CD14-positive monocyte (primary cell): ENCODE data around the gene MORC3. TPM values are rescaled to one million over a fixed set of nuclear protein-coding genes. Genes with fewer than 3 reads are reported as not detected.

Source experiments
- DNase-seq, 3 donors: peaks; one replicate each; pipeline ENCODE4 v3.0.0-alpha.2; 2011 to 2022
- H2AFZ ChIP-seq: 2 replicates; pipeline ENCODE4 v1.6.0; 2012; ENCODE audit warnings: mild to moderate bottlenecking, low read depth, low read length, inconsistent platforms; ENCODE audit not compliant: insufficient read depth, poor library complexity, severe bottlenecking
- H3K27ac ChIP-seq, 2 donors: 1 replicate in 1 of 2; 2 replicates in 1 of 2; pipeline ENCODE4 v1.5.1; 2012 to 2013; ENCODE audit warnings: low read length in 2 of 2, control low read depth in 1 of 2, inconsistent platforms in 1 of 2, low read depth in 1 of 2, mild to moderate bottlenecking in 1 of 2
- H3K27me3 ChIP-seq, 2 donors: one replicate each; pipeline versions ENCODE4 v1.6.0 to v1.6.1; 2011 to 2013; ENCODE audit warnings: low read length in 2 of 2; ENCODE audit not compliant: control insufficient read depth in 2 of 2, insufficient read depth in 2 of 2
- H3K36me3 ChIP-seq, 2 donors: replicated peaks in 1 of 2; 1 replicate in 1 of 2; 2 replicates in 1 of 2; pipeline versions ENCODE4 v1.5.1 to v1.6.1; 2012 to 2013; ENCODE audit warnings: low read length in 2 of 2, control low read depth in 1 of 2, inconsistent platforms in 1 of 2, mild to moderate bottlenecking in 1 of 2; ENCODE audit not compliant: insufficient read depth in 2 of 2, control insufficient read depth in 1 of 2
- H3K4me1 ChIP-seq, 2 donors: 1 replicate in 1 of 2; 2 replicates in 1 of 2; pipeline versions ENCODE4 v1.5.1 to v1.6.1; 2012 to 2013; ENCODE audit warnings: low read length in 2 of 2, control low read depth in 1 of 2, inconsistent platforms in 1 of 2, mild to moderate bottlenecking in 1 of 2, moderate library complexity in 1 of 2; ENCODE audit not compliant: insufficient read depth in 2 of 2, control insufficient read depth in 1 of 2
- H3K4me2 ChIP-seq: replicated peaks from 2 replicates; pipeline ENCODE3; 2012; ENCODE audit warnings: low read length, moderate library complexity, mild to moderate bottlenecking; ENCODE audit not compliant: poor library complexity, severe bottlenecking; ENCODE audit errors: extremely low read depth
- H3K4me3 ChIP-seq, 3 experiments: fragments of 200-600 bp in 1 of 3; sonication (generic) in 1 of 3; replicated peaks in 1 of 3; 1 replicate in 2 of 3; 2 replicates in 1 of 3; pipeline ENCODE4 v1.5.1; 2011 to 2013; ENCODE audit warnings: low read length in 3 of 3, mild to moderate bottlenecking in 3 of 3, control low read depth in 2 of 3, low read depth in 2 of 3, inconsistent platforms in 1 of 3, moderate library complexity in 1 of 3
- H3K79me2 ChIP-seq: 2 replicates; pipeline ENCODE4 v1.6.0; 2012; ENCODE audit warnings: mild to moderate bottlenecking, control low read depth, inconsistent platforms, low read length, moderate library complexity; ENCODE audit not compliant: insufficient read depth
- H3K9ac ChIP-seq: 2 replicates; pipeline ENCODE4 v1.6.0; 2017; ENCODE audit warnings: low read length, mild to moderate bottlenecking; ENCODE audit not compliant: insufficient read depth, poor library complexity, severe bottlenecking
- H3K9me3 ChIP-seq, 2 donors: replicated peaks in 1 of 2; 1 replicate in 1 of 2; 2 replicates in 1 of 2; pipeline versions ENCODE4 v1.5.1 to v1.6.1; 2012 to 2013; ENCODE audit warnings: low read length in 2 of 2, control low read depth in 1 of 2; ENCODE audit not compliant: control insufficient read depth in 1 of 2, insufficient read depth in 1 of 2
- H4K20me1 ChIP-seq: 2 replicates; pipeline ENCODE4 v1.6.0; 2012; ENCODE audit warnings: mild to moderate bottlenecking, low read length, control low read depth, moderate library complexity; ENCODE audit not compliant: insufficient read depth
- H3K27ac Mint-ChIP-seq, 7 donors: one replicate each; pipeline ENCODE4 v1.8.0; 2020; ENCODE audit warnings: mild to moderate bottlenecking in 7 of 7, mixed read lengths in 7 of 7, moderate library complexity in 6 of 7, inconsistent platforms in 2 of 7
- H3K27me3 Mint-ChIP-seq, 3 donors: one replicate each; pipeline ENCODE4 v1.8.0; 2021 to 2022; ENCODE audit warnings: low read depth in 3 of 3, mild to moderate bottlenecking in 3 of 3, mixed read lengths in 3 of 3, moderate library complexity in 3 of 3, inconsistent platforms in 1 of 3
- H3K36me3 Mint-ChIP-seq, 2 donors: one replicate each; pipeline ENCODE4 v1.8.0; 2020; ENCODE audit warnings: mixed read lengths in 2 of 2, inconsistent platforms in 1 of 2, mild to moderate bottlenecking in 1 of 2
- H3K4me1 Mint-ChIP-seq: one replicate; pipeline ENCODE4 v1.8.0; 2020; ENCODE audit warnings: mild to moderate bottlenecking, mixed read lengths
- H3K4me3 Mint-ChIP-seq, 2 donors: one replicate each; pipeline ENCODE4 v1.8.0; 2020; ENCODE audit warnings: mild to moderate bottlenecking in 2 of 2, mixed read lengths in 2 of 2, moderate library complexity in 1 of 2
- H3K9me3 Mint-ChIP-seq, 7 donors: one replicate each; pipeline ENCODE4 v1.8.0; 2020 to 2022; ENCODE audit warnings: mixed read lengths in 7 of 7, mild to moderate bottlenecking in 6 of 7, moderate library complexity in 6 of 7, inconsistent platforms in 2 of 7
- CTCF ChIP-seq: fragments of 200-600 bp; IDR thresholded peaks from one replicate; pipeline ENCODE4 v1.8.0; 2022; ENCODE audit warnings: antibody characterized with exemption, mild to moderate bottlenecking
- WGBS: methylation state at CpG from one replicate; pipeline ENCODE4 v1.1.5; 2013; ENCODE audit warnings: missing lambda C conversion rate; ENCODE audit not compliant: insufficient coverage; 5-methylcytosine and 5-hydroxymethylcytosine counted together
- intact Hi-C, 2 donors: fragments of 100-400 bp; cut with micrococcal nuclease; formaldehyde crosslinking; loops; one replicate each; pipeline versions ENCODE4 v1.15.0 to v1.15.1; 2023
- polyA plus RNA-seq, 3 donors: library from polyadenylated mRNA; depleted of rRNA in 1 of 3; unstranded in 2 of 3; stranded (reverse) in 1 of 3; fragments of 300-500 nt in 2 of 3; fragments of >200 nt in 1 of 3; fragmentation: Illumina TruSeq in 2 of 3; gene quantifications; 1 replicate in 2 of 3; 2 replicates in 1 of 3; pipeline ENCODE4 v1.2.3, GENCODE V29; 2012 to 2021

Gene MORC3
- polyA plus RNA-seq, 3 donors: 16.3 to 27.6 (median 25.5) TPM

DNA sequence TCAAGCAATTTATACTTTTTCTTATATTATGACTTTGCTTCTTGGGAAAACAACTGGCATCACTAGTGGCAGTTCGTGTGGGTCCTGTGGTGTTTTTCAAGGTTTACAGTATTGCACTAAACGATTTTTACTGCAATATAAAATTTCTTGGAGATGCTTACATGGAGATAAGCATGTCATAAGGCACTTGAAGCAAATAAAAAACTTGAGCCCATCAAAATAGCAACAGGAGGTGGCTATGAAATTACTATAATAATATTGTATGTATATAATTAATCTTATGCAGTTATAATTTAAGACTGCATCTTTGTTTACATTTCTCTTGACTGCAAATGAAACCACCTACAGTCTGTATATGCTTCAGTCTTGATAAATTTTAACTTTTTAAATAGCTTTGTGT is 35.9 kb downstream of the MORC3 start:
- Histone ChIP-seq H2AFZ (no peak overlapping the region), H3K4me3 (no peak overlapping the region), H3K9ac (no peak overlapping the region), H3K9me3 (no peaks in the 10 kb centered on the region), H3K4me2 (no peak overlapping the region), H4K20me1 (peaks cover 82% of the 10 kb centered on the region), H3K27ac (no peak overlapping the region), H3K27me3 (no peaks in the 10 kb centered on the region), H3K36me3 (peaks cover 87 to 95% of the 10 kb centered on the region in 2 donors), H3K4me1 (no peaks in the 10 kb centered on the region), H3K79me2 (peaks cover 18% of the 10 kb centered on the region)
- Mint-ChIP-seq H3K27me3 (peaks cover 0 to 1% (median 1%) of the 10 kb centered on the region in 3 donors), H3K36me3 (peaks cover 61 to 71% of the 10 kb centered on the region in 2 donors), H3K4me1 (no peaks in the 10 kb centered on the region), H3K27ac (no peak overlapping the region), H3K9me3 (no peaks in the 10 kb centered on the region), H3K4me3 (no peak overlapping the region)
- no peak for TF ChIP-seq CTCF
- intact Hi-C loops: no loop called here
- WGBS: no CpG with 5 or more reads among the region's 2 CpGs
- no peak for DNase-seq

DNA sequence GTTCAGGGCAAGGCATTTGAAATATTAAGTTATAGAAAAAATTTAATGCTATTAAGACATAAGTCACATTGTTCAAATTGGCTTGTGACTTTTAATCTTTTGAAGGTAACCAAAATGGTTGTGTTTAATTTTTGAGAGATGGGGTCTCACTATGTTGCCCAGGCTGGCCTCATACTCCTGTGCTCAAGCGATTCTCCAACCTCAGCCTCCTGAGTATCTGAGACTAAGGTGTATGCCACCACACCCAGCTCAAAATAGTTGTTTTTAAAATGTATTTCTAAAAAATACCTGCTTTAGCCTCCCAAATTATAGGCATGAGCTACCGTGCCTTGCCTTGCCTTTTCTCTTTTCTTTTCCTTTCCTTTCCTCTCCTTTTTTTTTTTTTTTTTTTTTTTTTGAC is 39.2 kb downstream of the MORC3 start:
- H3K4me3 ChIP-seq: no peak overlapping the region
- peaks cover 8% of the 10 kb centered on the region for H3K79me2 ChIP-seq
- H3K4me1 Mint-ChIP-seq: no peaks in the 10 kb centered on the region
- no CpG with 5 or more reads among the region's 2 CpGs for WGBS
- peak overlapping the region in 1 of 7 donors; percentile 50 for H3K27ac Mint-ChIP-seq
- peaks cover 91 to 98% of the 10 kb centered on the region in 2 donors for H3K36me3 ChIP-seq
- no peak overlapping the region for H3K4me2 ChIP-seq
- no peaks in the 10 kb centered on the region for H3K27me3 ChIP-seq
- H3K36me3 Mint-ChIP-seq: peaks cover 64 to 78% of the 10 kb centered on the region in 2 donors
- no peak overlapping the region for H3K4me3 Mint-ChIP-seq
- peaks cover 75% of the 10 kb centered on the region for H4K20me1 ChIP-seq
- H2AFZ ChIP-seq: no peak overlapping the region
- no peak for TF ChIP-seq CTCF
- no peak overlapping the region for H3K9ac ChIP-seq
- intact Hi-C loops: no loop called here
- DNase-seq: no peak
- H3K27ac ChIP-seq: no peak overlapping the region
- H3K9me3 Mint-ChIP-seq: no peaks in the 10 kb centered on the region
- no peaks in the 10 kb centered on the region for H3K9me3 ChIP-seq
- no peaks in the 10 kb centered on the region for H3K4me1 ChIP-seq
- peaks cover 0 to 1% (median 1%) of the 10 kb centered on the region in 3 donors for H3K27me3 Mint-ChIP-seq
